ENCODE data around the gene ITFG1.

- no peak for TF ChIP-seq POLR2A (IDR thresholded peaks at IDR 0.05)
- TF ChIP-seq CTCF (IDR thresholded peaks at IDR 0.05) = no peak
- TF ChIP-seq POLR2AphosphoS5 (IDR thresholded peaks at IDR 0.05) = no peak
These were observed 8.4 kb upstream of the ITFG1 start for GRCh38 chr16:47469227-47469626.

Measured in suprapubic skin (tissue), 4 donors.